Measurements from ENCODE around the gene BHMT. TPM values are rescaled to one million over a fixed set of nuclear protein-coding genes. Genes with fewer than 3 reads are reported as not detected.

The BHMT gene
- total and polyA plus RNA-seq, 9 of the 15 experiments (the other 6 are each of a cell fraction or from before 2014, with no cell fraction given) = not detected

DNA sequence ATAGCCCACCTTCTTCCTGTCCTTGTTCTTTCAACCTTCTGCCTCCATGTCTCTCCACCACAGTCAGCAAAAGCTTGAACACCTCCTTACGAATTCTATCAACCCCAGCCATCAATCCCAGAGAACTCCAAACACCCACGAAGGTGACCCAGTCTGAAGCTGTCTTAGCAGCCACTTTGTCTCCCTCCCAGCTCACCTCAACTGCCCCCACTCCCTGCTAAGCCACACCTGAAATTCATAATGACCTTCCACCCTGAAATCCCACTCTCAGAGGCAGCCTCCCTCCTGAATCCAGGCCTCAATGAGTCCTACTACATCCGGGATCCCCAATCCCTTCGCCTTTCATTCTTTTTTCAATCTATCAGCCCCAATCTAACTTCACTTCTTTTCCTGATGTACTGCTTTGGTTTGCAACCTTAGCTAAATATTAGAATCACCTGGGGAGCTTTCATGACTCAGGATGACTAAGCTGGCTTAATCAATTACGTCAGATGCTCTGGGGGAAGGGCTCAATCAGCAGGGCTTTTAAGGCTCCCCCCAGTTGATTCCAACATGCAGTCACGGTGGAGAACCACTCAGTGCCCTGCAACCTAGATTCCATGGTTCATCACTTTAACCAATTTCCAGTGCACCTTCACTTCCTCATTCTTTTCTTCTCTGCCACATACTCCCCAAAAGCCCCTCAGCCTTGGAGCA lies 32.2 kb downstream of the BHMT start (continued):
- no peak for TF ChIP-seq ZNF512 (tag; IDR thresholded peaks at IDR 0.05)
- no peak for TF ChIP-seq ESRRA (IDR thresholded peaks at IDR 0.05; ENCODE audit: borderline replicate concordance, low read depth)
- 0 out of 2 replicates have a peak, but pooled peaks have one; percentile 11 for TF ChIP-seq VEZF1 (CRISPR knock-in tag; IDR thresholded peaks at IDR 0.05)
- no peak for TF ChIP-seq YY1 (IDR thresholded peaks at IDR 0.05; ENCODE audit: borderline replicate concordance in 1 of 3, control insufficient read depth in 1 of 3, extremely low read depth in 1 of 3, insufficient read depth in 3 of 3, insufficient read length in 1 of 3, insufficient replicate concordance in 2 of 3, low read depth in 1 of 3, low read length in 2 of 3)
- no peak for TF ChIP-seq ZNF780A (CRISPR knock-in tag; IDR thresholded peaks at IDR 0.05)
- TF ChIP-seq RBFOX2 (IDR thresholded peaks at IDR 0.05; ENCODE audit: low read depth, low read length) = no peak
- no peak for TF ChIP-seq NR2C1 (IDR thresholded peaks at IDR 0.05)
- no peak for TF ChIP-seq NR2C1 (tag; IDR thresholded peaks at IDR 0.05)
- no peak for TF ChIP-seq ZNF592 (IDR thresholded peaks at IDR 0.05)
- TF ChIP-seq NUFIP1 (IDR thresholded peaks at IDR 0.05; ENCODE audit: partially characterized antibody) = no peak
- 0 out of 2 replicates have a peak, but pooled peaks have one; percentile 26 for TF ChIP-seq SMARCC2 (IDR thresholded peaks at IDR 0.05; ENCODE audit: low read depth)
- TF ChIP-seq ZFX (CRISPR knock-in tag; IDR thresholded peaks at IDR 0.05) = no peak
- no peak for TF ChIP-seq ZBTB1 (CRISPR knock-in tag; IDR thresholded peaks at IDR 0.05; ENCODE audit: borderline replicate concordance, low read depth)
- no peak for TF ChIP-seq ZNF311 (CRISPR knock-in tag; IDR thresholded peaks at IDR 0.05)
- TF ChIP-seq TAF15 (IDR thresholded peaks at IDR 0.05; ENCODE audit: low read depth, low read length) = no peak
- TF ChIP-seq TARDBP (IDR thresholded peaks at IDR 0.05) = no peak
- peak; percentile 49; the same call in 1 of the 2 replicates for TF ChIP-seq ARID1B (IDR thresholded peaks at IDR 0.05)
- TF ChIP-seq KLF16 (IDR thresholded peaks at IDR 0.05) = no peak
- no peak for TF ChIP-seq MAX (CRISPR knock-in tag; IDR thresholded peaks at IDR 0.05)
- no peak for TF ChIP-seq RNF2 (IDR thresholded peaks at IDR 0.05)
- TF ChIP-seq ZNF408 (CRISPR knock-in tag; IDR thresholded peaks at IDR 0.05; ENCODE audit: low read depth) = no peak
- TF ChIP-seq GATAD2A (IDR thresholded peaks at IDR 0.05) = no peak
- TF ChIP-seq HCFC1 (IDR thresholded peaks at IDR 0.05; ENCODE audit: low read depth, low read length) = no peak
